Astrocyte (in vitro differentiated cells and primary cell): ENCODE measurements around the gene GRM4. TPM values are rescaled to one million over a fixed set of nuclear protein-coding genes. Genes with fewer than 3 reads are reported as not detected.

Experiments
- DNase-seq: peaks from one replicate; pipeline ENCODE4 v3.0.0-alpha.2; 2010; ENCODE audit warnings: low read depth
- FAIRE-seq: peaks from 2 replicates; lab custom pipeline; 2011; peaks lifted over from hg19 to GRCh38; lab: Jason Lieb, UNC
- H2AFZ ChIP-seq: 2 replicates; pipeline ENCODE4 v1.6.0; 2012; ENCODE audit warnings: low read depth, low read length, inconsistent platforms
- H3K27ac ChIP-seq: 2 replicates; pipeline ENCODE4 v1.5.1; 2011; ENCODE audit warnings: low read depth, low read length, inconsistent platforms
- H3K27me3 ChIP-seq: 2 replicates; pipeline ENCODE4 v1.6.0; 2011; ENCODE audit warnings: low read length, inconsistent platforms; ENCODE audit not compliant: insufficient read depth
- H3K36me3 ChIP-seq: 2 replicates; pipeline ENCODE4 v1.5.1; 2011; ENCODE audit warnings: low read length, inconsistent platforms; ENCODE audit not compliant: insufficient read depth
- H3K4me1 ChIP-seq: 2 replicates; pipeline ENCODE4 v1.5.1; 2011; ENCODE audit warnings: low read length, inconsistent platforms; ENCODE audit not compliant: insufficient read depth
- H3K4me2 ChIP-seq: 2 replicates; pipeline ENCODE4 v1.6.0; 2012; ENCODE audit warnings: low read length, inconsistent platforms
- H3K4me3 ChIP-seq: 2 replicates; pipeline ENCODE4 v1.5.1; 2011; ENCODE audit warnings: low read depth, mild to moderate bottlenecking, low read length, inconsistent platforms; ENCODE audit not compliant: insufficient read depth
- H3K79me2 ChIP-seq: 2 replicates; pipeline ENCODE4 v1.6.0; 2012; ENCODE audit warnings: mild to moderate bottlenecking, low read length, inconsistent platforms; ENCODE audit not compliant: insufficient read depth
- H3K9ac ChIP-seq: 2 replicates; pipeline ENCODE4 v1.6.0; 2012; ENCODE audit warnings: mild to moderate bottlenecking, low read length, inconsistent platforms
- H3K9me3 ChIP-seq: 2 replicates; pipeline ENCODE4 v1.5.1; 2012; ENCODE audit warnings: low read depth, mild to moderate bottlenecking, low read length, inconsistent platforms; ENCODE audit not compliant: insufficient read depth
- H4K20me1 ChIP-seq: 2 replicates; pipeline ENCODE4 v1.6.0; 2012; ENCODE audit warnings: low read length, inconsistent platforms; ENCODE audit not compliant: insufficient read depth
- H3K27ac Mint-ChIP-seq: one replicate; pipeline ENCODE4 v1.8.0; 2021; ENCODE audit warnings: mild to moderate bottlenecking, mixed read lengths; ENCODE audit not compliant: unreplicated experiment
- H3K27me3 Mint-ChIP-seq: one replicate; pipeline ENCODE4 v1.8.0; 2021; ENCODE audit warnings: low read depth, mixed read lengths; ENCODE audit not compliant: unreplicated experiment
- H3K36me3 Mint-ChIP-seq: one replicate; pipeline ENCODE4 v1.8.0; 2021; ENCODE audit warnings: low read depth, mixed read lengths; ENCODE audit not compliant: unreplicated experiment
- H3K4me1 Mint-ChIP-seq: one replicate; pipeline ENCODE4 v1.8.0; 2021; ENCODE audit warnings: low read depth, mixed read lengths; ENCODE audit not compliant: unreplicated experiment
- H3K4me3 Mint-ChIP-seq: one replicate; pipeline ENCODE4 v1.8.0; 2021; ENCODE audit warnings: mild to moderate bottlenecking, moderate library complexity, mixed read lengths; ENCODE audit not compliant: unreplicated experiment
- H3K9me3 Mint-ChIP-seq: one replicate; pipeline ENCODE4 v1.8.0; 2021; ENCODE audit warnings: mild to moderate bottlenecking, mixed read lengths; ENCODE audit not compliant: unreplicated experiment
- EZH2 ChIP-seq: IDR thresholded peaks from 2 replicates; pipeline ENCODE4 v1.6.1; 2012; ENCODE audit warnings: mild to moderate bottlenecking, low read length, inconsistent platforms; ENCODE audit not compliant: insufficient read depth
- total RNA-seq: library from RNA; stranded (reverse); gene quantifications from 2 replicates; pipeline ENCODE4 v1.2.1, GENCODE V29; 2021
- TF ChIP-seq, protein P1 (sequence below): IDR thresholded peaks from 2 replicates; pipeline ENCODE4 v1.5.1; 2011; ENCODE audit warnings: low read depth, mild to moderate bottlenecking, inconsistent platforms, low read length, moderate library complexity; ENCODE audit not compliant: insufficient read depth

Gene GRM4
- total RNA-seq, 1 donor from 2014 or later = 0.30 TPM

DNA sequence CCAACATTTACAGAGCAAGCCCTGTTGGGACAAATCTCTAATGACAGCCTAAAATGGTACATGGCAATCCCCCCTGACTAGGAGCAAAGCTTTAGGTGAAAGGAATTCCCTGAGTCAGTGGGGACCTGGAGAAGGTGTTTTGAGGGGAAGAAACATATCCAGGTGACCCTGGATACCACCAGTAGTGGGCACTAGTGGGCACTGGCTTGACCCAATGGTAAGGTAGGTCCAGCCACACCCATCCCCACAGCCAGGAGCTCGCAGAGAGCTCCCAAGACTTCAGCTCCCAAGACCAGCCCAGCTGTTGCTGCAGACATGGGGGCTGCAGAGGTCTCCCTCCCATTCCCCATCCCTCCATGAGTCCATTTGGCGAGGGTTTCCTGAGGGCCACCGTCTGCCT is 19.5 kb downstream of the GRM4 start:
- Histone ChIP-seq H3K27ac (no peak overlapping the region), H3K27me3 (peaks cover 4% of the 10 kb centered on the region), H4K20me1 (no peaks in the 10 kb centered on the region), H3K36me3 (no peaks in the 10 kb centered on the region), H3K9ac (no peak overlapping the region), H3K4me3 (no peak overlapping the region), H3K4me2 (no peak overlapping the region), H3K4me1 (no peaks in the 10 kb centered on the region), H3K9me3 (no peaks in the 10 kb centered on the region), H2AFZ (no peak overlapping the region), H3K79me2 (no peaks in the 10 kb centered on the region)
- no peak overlapping the region for H3K4me3 Mint-ChIP-seq
- no peak for DNase-seq
- peaks cover 50% of the 10 kb centered on the region for H3K27me3 Mint-ChIP-seq
- no peak for FAIRE-seq
- H3K27ac Mint-ChIP-seq = no peak overlapping the region
- no peaks in the 10 kb centered on the region for H3K36me3 Mint-ChIP-seq
- peaks cover 4% of the 10 kb centered on the region for H3K4me1 Mint-ChIP-seq
- TF ChIP-seq, protein P1, sequence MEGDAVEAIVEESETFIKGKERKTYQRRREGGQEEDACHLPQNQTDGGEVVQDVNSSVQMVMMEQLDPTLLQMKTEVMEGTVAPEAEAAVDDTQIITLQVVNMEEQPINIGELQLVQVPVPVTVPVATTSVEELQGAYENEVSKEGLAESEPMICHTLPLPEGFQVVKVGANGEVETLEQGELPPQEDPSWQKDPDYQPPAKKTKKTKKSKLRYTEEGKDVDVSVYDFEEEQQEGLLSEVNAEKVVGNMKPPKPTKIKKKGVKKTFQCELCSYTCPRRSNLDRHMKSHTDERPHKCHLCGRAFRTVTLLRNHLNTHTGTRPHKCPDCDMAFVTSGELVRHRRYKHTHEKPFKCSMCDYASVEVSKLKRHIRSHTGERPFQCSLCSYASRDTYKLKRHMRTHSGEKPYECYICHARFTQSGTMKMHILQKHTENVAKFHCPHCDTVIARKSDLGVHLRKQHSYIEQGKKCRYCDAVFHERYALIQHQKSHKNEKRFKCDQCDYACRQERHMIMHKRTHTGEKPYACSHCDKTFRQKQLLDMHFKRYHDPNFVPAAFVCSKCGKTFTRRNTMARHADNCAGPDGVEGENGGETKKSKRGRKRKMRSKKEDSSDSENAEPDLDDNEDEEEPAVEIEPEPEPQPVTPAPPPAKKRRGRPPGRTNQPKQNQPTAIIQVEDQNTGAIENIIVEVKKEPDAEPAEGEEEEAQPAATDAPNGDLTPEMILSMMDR = no peak
- no peak for TF ChIP-seq EZH2
- no peaks in the 10 kb centered on the region for H3K9me3 Mint-ChIP-seq

DNA sequence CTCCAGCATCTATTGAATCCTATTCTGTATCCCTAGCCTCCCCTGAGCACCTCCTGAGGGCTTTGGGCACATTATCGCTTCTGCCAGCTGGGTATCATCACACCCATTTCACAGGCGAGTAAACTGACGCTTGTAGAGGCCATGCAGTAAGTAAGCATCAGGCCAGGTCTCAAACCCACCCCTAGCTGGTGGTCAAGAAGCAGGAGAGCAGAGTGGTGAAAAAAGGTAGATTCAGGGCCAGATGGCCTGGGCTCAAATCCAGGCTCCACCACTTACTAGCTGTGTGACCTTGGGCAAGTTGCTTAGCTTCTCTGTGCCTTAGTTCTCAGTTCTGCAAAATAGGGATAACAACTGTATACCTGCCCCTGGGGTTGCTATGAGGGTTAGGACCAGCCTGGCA is 19.9 kb downstream of the GRM4 start:
- Histone ChIP-seq H4K20me1 (no peaks in the 10 kb centered on the region), H3K4me3 (no peak overlapping the region), H3K79me2 (no peaks in the 10 kb centered on the region), H3K36me3 (no peaks in the 10 kb centered on the region), H3K27ac (no peak overlapping the region), H3K4me2 (no peak overlapping the region), H3K27me3 (peaks cover 5% of the 10 kb centered on the region), H3K9me3 (no peaks in the 10 kb centered on the region), H2AFZ (no peak overlapping the region), H3K4me1 (no peaks in the 10 kb centered on the region), H3K9ac (no peak overlapping the region)
- FAIRE-seq (no peak), DNase-seq (no peak)
- Mint-ChIP-seq H3K4me3 (no peak overlapping the region), H3K27ac (no peak overlapping the region), H3K9me3 (no peaks in the 10 kb centered on the region), H3K36me3 (no peaks in the 10 kb centered on the region), H3K27me3 (peaks cover 49% of the 10 kb centered on the region), H3K4me1 (peaks cover under 1% of the 10 kb centered on the region)
- TF ChIP-seq, protein P1 = no peak
- TF ChIP-seq EZH2 = no peak

DNA sequence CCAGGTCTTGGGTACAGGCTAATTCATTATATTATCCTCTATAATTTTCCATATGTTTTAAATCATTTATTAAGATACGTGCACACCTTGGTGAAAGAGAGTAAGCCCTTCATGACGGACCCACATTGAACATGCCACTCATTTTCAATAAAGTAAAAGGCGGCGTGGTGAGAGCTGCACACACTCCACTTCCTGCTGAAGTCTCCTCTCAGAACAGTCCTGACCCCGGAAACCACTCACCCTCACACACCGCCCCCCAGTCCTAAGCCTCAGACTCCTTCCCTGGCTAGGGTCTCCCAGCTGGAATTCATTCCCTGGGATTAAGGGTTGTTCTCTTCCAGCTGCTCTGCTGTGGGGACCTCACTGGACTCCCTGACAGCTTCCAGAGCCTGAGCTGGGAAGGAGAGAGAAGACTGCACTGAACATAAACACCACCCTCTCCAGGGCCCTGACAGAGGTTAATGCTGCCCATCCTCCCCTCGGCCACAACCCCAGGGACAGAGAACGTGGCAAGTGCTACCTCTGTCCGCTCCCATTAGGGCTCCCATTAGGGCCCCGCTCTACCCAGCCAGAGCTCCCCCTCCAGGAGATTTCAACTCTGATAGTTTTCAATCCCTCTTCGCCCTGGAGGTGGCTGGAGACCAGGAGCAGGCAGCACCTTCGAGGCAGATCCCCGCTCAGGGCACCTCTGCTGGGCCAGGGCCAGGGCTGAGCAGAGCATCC is 24.8 kb downstream of the GRM4 start:
- peaks cover 11% of the 10 kb centered on the region for H3K27me3 ChIP-seq

More for the DNA sequence above, 24.8 kb downstream of the GRM4 start:
- Mint-ChIP-seq H3K27me3 (peaks cover 59% of the 10 kb centered on the region), H3K4me1 (peaks cover 2% of the 10 kb centered on the region), H3K36me3 (no peaks in the 10 kb centered on the region), H3K4me3 (no peak overlapping the region), H3K27ac (no peak overlapping the region), H3K9me3 (no peaks in the 10 kb centered on the region)
- no peaks in the 10 kb centered on the region for H3K79me2 ChIP-seq
- no peaks in the 10 kb centered on the region for H3K36me3 ChIP-seq
- H4K20me1 ChIP-seq = no peaks in the 10 kb centered on the region
- TF ChIP-seq, protein P1 = no peak
- TF ChIP-seq EZH2 = no peak
- H3K9ac ChIP-seq = no peak overlapping the region
- DNase-seq (no peak), FAIRE-seq (no peak)
- no peak overlapping the region for H3K27ac ChIP-seq
- no peak overlapping the region for H3K4me2 ChIP-seq
- H2AFZ ChIP-seq = no peak overlapping the region
- no peaks in the 10 kb centered on the region for H3K4me1 ChIP-seq
- H3K9me3 ChIP-seq = no peaks in the 10 kb centered on the region
- no peak overlapping the region for H3K4me3 ChIP-seq
